ENCODE results near the gene LRRC7.

DNA sequence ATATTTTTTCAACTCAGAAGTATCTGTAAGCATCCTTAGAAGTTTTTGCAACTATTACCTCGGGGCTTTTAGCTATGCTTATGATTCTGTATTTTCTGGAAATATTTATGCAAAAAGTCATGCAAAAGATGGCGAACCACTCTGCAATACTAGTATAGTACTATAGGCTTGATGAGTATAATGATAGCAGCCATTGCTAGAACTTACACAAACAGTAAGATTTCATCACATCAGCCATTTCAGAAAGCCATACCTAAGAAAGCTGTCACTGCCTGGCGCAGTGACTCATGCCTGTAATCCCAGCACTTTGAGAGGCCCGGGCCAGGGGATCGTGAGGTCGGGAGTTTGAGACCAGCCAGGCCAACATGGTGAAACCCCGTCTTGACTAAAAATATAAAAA, 227.1 kb downstream of the LRRC7 start:
- TF ChIP-seq, protein P1, sequence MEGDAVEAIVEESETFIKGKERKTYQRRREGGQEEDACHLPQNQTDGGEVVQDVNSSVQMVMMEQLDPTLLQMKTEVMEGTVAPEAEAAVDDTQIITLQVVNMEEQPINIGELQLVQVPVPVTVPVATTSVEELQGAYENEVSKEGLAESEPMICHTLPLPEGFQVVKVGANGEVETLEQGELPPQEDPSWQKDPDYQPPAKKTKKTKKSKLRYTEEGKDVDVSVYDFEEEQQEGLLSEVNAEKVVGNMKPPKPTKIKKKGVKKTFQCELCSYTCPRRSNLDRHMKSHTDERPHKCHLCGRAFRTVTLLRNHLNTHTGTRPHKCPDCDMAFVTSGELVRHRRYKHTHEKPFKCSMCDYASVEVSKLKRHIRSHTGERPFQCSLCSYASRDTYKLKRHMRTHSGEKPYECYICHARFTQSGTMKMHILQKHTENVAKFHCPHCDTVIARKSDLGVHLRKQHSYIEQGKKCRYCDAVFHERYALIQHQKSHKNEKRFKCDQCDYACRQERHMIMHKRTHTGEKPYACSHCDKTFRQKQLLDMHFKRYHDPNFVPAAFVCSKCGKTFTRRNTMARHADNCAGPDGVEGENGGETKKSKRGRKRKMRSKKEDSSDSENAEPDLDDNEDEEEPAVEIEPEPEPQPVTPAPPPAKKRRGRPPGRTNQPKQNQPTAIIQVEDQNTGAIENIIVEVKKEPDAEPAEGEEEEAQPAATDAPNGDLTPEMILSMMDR (IDR thresholded peaks at IDR 0.05 in 4 of 5, conservative IDR thresholded peaks at IDR 0.05 in 1 of 5), result no peak
- no peak for TF ChIP-seq POLR2A (IDR thresholded peaks at IDR 0.05)

Measured in gastrocnemius medialis (tissue), 4 donors.